Heart right ventricle (tissue), 16 donors: Measurements from ENCODE around the gene FGD4. TPM values are rescaled to one million over a fixed set of nuclear protein-coding genes. Genes with fewer than 3 reads are reported as not detected.

Source experiments
- ATAC-seq, 8 donors: fragments of 200-7000 bp; cut with Tn5 transposase; one replicate each; pipeline ENCODE4 v1.9.1; 2020; ENCODE audit warnings: mild to moderate bottlenecking in 8 of 8, moderate library complexity in 8 of 8, moderate number of reproducible peaks in 1 of 8
- DNase-seq, 2 donors: peaks; one replicate each; pipeline ENCODE4 v3.0.0-alpha.2; 2020
- H3K27ac ChIP-seq, 10 donors: fragments of 200-600 bp; sonication (generic) in 2 of 10; one replicate each; pipeline versions ENCODE4 v1.5.0 to v1.8.0; 2020 to 2022; ENCODE audit warnings: mild to moderate bottlenecking in 3 of 10
- H3K27me3 ChIP-seq, 7 donors: fragments of 200-600 bp; one replicate each; pipeline ENCODE4 v1.8.0; 2021 to 2022; ENCODE audit warnings: mild to moderate bottlenecking in 2 of 7
- H3K36me3 ChIP-seq, 9 donors: fragments of 200-600 bp; sonication (generic) in 1 of 9; one replicate each; pipeline versions ENCODE4 v1.5.0 to v1.8.0; 2020 to 2022; ENCODE audit warnings: mild to moderate bottlenecking in 2 of 9
- H3K4me1 ChIP-seq, 9 donors: fragments of 200-600 bp; sonication (generic) in 1 of 9; one replicate each; pipeline versions ENCODE4 v1.5.0 to v1.8.0; 2020 to 2022; ENCODE audit warnings: mild to moderate bottlenecking in 4 of 9
- H3K4me3 ChIP-seq, 10 donors: fragments of 200-600 bp; sonication (generic) in 2 of 10; one replicate each; pipeline versions ENCODE4 v1.5.0 to v1.8.0; 2020 to 2022; ENCODE audit warnings: mild to moderate bottlenecking in 7 of 10, moderate library complexity in 2 of 10
- H3K9me3 ChIP-seq, 11 donors: fragments of 200-600 bp in 10 of 11; sonication (generic) in 2 of 11; one replicate each; pipeline versions ENCODE4 v1.5.0 to v1.8.0; 2013 to 2022; ENCODE audit warnings: mild to moderate bottlenecking in 2 of 11, control low read depth in 1 of 11, moderate library complexity in 1 of 11
- CTCF ChIP-seq, 9 donors: fragments of 200-600 bp; sonication (generic) in 2 of 9; IDR thresholded peaks; one replicate each; pipeline versions ENCODE4 v1.5.0 to v1.8.0; 2021 to 2022; ENCODE audit warnings: antibody characterized with exemption in 9 of 9, mild to moderate bottlenecking in 5 of 9, moderate library complexity in 1 of 9
- WGBS, 2 donors: extraction: QIAGEN DNeasy Blood & Tissue Kit; methylation state at CpG; one replicate each; pipeline ENCODE4 v1.1.7; 2013; ENCODE audit warnings: inconsistent platforms in 1 of 2; 5-methylcytosine and 5-hydroxymethylcytosine counted together
- intact Hi-C, 10 donors: fragments of 100-400 bp; cut with DNase I; formaldehyde crosslinking; loops; one replicate each; pipeline versions ENCODE4 v1.11.1 to v1.14.2; 2022
- polyA plus RNA-seq, 2 donors: library from polyadenylated mRNA; stranded (reverse); fragments of 200-250 nt; gene quantifications; one replicate each; pipeline ENCODE4 v1.2.3, GENCODE V29; 2013
- total RNA-seq, 10 donors: library from RNA; stranded (reverse); fragmentation: NEBNext Ultra II Directional in 3 of 10; extraction: Animal tissue kit (Norgen Biotek cat#: 25700) in 3 of 10; gene quantifications; one replicate each; pipeline versions ENCODE4 v1.2.1 to v1.2.4, GENCODE V29; 2021 to 2023
- donor health status: Arrhythmogenic right ventricular cardiomyopathy.
- donor health status: ischemic (EF 13 %, LVEDD 7.1; RV severe dilation, severe dysfunction).
- donor health status: healthy with polysubstance abuse.
- donor health status: DM: no; HTN: yes; CAD: no.
- donor health status: DM: no; HTN: no; CAD: no.
- donor health status: ischemic (EF 25% LVEDD 6.9; RV normal size, moderate dysfunction).
- donor health status: ischemic (EF 25% LVEDD 5.7; RV mildly dilated, moderate dysfunction).
- donor health status: healthy.
- donor health status: DM: yes; HTN: yes; CAD: no.
- donor health status: Ischemic cardiomyopathy.
- donor health status: ischemic (EF 35%, LVEDD 5.7; RV mildly dilated, moderate dysfunction).
- donor health status: nonischemic (EF 11% LVEDD 7.7; RV severe dilation, severe dysfunction).
- donor health status: DM: yes; HTN: yes; CAD: no.
- donor health status: PGD.
- donor health status: ischemic (EF 29% LVEDD 5.4; RV normal size, mild dysfunction).
- donor health status: nonischemic (EF 23%, LVEDD 6.1; RV moderate dilation, normal function).

FGD4 gene
- total and polyA plus RNA-seq, 12 donors, result 2.6 to 36.9 (median 25.5) TPM

GRCh38 chr12:32478858-32479725, 79.7 kb downstream of the FGD4 start:
- intact Hi-C loops, result no loop called here
- peak overlapping the region in 1 of 10 donors; percentile 5 for H3K27ac ChIP-seq
- 88 to 90% methylated on average over 5 of the region's 5 CpGs for WGBS, 2 donors
- peaks cover 0 to 46% (median 34%) of the 10 kb centered on the region in 9 donors for H3K4me1 ChIP-seq
- no peaks in the 10 kb centered on the region for H3K27me3 ChIP-seq
- H3K36me3 ChIP-seq, result peaks cover 0 to 5% (median 0%) of the 10 kb centered on the region in 9 donors
- H3K4me3 ChIP-seq, result no peak overlapping the region
- ATAC-seq (no peak), DNase-seq (no peak)
- H3K9me3 ChIP-seq, result no peaks in the 10 kb centered on the region
- no peak for TF ChIP-seq CTCF (IDR thresholded peaks at IDR 0.05)

- Histone ChIP-seq H3K36me3 (no peaks in the 10 kb centered on the region), H3K4me3 (peak overlapping the region in 3 of 10 donors; percentile 2 to 18 (median 5)), H3K9me3 (no peaks in the 10 kb centered on the region), H3K27ac (peak overlapping the region in 9 of 10 donors; percentile 21 to 85 (median 64)), H3K27me3 (no peaks in the 10 kb centered on the region), H3K4me1 (peaks cover 0 to 54% (median 37%) of the 10 kb centered on the region in 9 donors)
- intact Hi-C loops, result no loop called here
- WGBS, 2 donors, result 11 to 13% methylated on average over 3 of the region's 3 CpGs
- no peak for TF ChIP-seq CTCF (IDR thresholded peaks at IDR 0.05)
- peak in 1 of 2 donors; percentile 13 for DNase-seq
- peak; percentile 37 to 82 (median 70) for ATAC-seq
These were observed 82.9 kb downstream of the FGD4 start for GRCh38 chr12:32482226-32482625.

- DNase-seq (peak in 1 of 2 donors; percentile 31), ATAC-seq (peak; percentile 70 to 85 (median 73))
- TF ChIP-seq CTCF (IDR thresholded peaks at IDR 0.05), result no peak
- H3K4me3 ChIP-seq, result no peak overlapping the region
- intact Hi-C loops, result no loop called here
- H3K27me3 ChIP-seq, result no peaks in the 10 kb centered on the region
- peak overlapping the region in 9 of 10 donors; percentile 21 to 85 (median 64) for H3K27ac ChIP-seq
- H3K9me3 ChIP-seq, result no peaks in the 10 kb centered on the region
- no peaks in the 10 kb centered on the region for H3K36me3 ChIP-seq
- peaks cover 2 to 60% (median 39%) of the 10 kb centered on the region in 9 donors for H3K4me1 ChIP-seq
These were observed 84.1 kb downstream of the FGD4 start for GRCh38 chr12:32483499-32483898.

GRCh38 chr12:32483993-32484392, 84.6 kb downstream of the FGD4 start:
- 30 to 41% methylated on average over 1 of the region's 1 CpG for WGBS, 2 donors

More at GRCh38 chr12:32483993-32484392, 84.6 kb downstream of the FGD4 start:
- Histone ChIP-seq H3K36me3 (no peaks in the 10 kb centered on the region), H3K4me3 (no peak overlapping the region), H3K27me3 (no peaks in the 10 kb centered on the region), H3K27ac (peak overlapping the region in 8 of 10 donors; percentile 26 to 85 (median 66)), H3K9me3 (no peaks in the 10 kb centered on the region), H3K4me1 (peaks cover 2 to 63% (median 39%) of the 10 kb centered on the region in 9 donors)
- ATAC-seq (no peak), DNase-seq (no peak)
- TF ChIP-seq CTCF (IDR thresholded peaks at IDR 0.05), result no peak
- intact Hi-C loops, result no loop called here
